ENCODE data around the gene SEC24B.

The SEC24B gene

DNA sequence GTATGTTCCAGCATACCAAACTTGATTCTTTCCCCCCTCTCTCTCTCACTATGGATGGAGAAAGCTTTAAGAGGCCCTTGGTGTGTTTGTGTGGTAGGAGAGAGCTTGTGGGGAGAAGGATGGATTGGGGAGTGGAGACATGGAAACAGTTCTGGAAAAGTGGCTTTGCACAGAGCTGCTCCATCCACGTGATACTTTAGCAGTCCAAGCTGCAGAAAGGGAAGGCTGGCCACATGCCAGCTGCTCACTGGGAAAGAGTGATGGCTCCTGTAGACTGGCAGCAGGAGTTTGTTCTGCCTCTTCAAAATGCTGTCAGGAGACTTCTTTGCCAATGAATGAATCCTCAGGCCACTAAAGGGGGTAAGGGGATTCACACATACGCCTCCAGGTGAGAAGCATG is 21.7 kb upstream of the SEC24B start:
- in situ Hi-C loops (cut with HindIII; ENCODE audit: low sequenced_read_pairs), result no loop called here
- TF ChIP-seq, protein P1, sequence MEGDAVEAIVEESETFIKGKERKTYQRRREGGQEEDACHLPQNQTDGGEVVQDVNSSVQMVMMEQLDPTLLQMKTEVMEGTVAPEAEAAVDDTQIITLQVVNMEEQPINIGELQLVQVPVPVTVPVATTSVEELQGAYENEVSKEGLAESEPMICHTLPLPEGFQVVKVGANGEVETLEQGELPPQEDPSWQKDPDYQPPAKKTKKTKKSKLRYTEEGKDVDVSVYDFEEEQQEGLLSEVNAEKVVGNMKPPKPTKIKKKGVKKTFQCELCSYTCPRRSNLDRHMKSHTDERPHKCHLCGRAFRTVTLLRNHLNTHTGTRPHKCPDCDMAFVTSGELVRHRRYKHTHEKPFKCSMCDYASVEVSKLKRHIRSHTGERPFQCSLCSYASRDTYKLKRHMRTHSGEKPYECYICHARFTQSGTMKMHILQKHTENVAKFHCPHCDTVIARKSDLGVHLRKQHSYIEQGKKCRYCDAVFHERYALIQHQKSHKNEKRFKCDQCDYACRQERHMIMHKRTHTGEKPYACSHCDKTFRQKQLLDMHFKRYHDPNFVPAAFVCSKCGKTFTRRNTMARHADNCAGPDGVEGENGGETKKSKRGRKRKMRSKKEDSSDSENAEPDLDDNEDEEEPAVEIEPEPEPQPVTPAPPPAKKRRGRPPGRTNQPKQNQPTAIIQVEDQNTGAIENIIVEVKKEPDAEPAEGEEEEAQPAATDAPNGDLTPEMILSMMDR (IDR thresholded peaks at IDR 0.05; ENCODE audit: low read depth, low read length), result no peak
- DNase-seq (ENCODE audit: low read depth, low spot score), result no peak
- H3K4me3 ChIP-seq (ENCODE audit: low read depth, low read length), result no peak overlapping the region

DNA sequence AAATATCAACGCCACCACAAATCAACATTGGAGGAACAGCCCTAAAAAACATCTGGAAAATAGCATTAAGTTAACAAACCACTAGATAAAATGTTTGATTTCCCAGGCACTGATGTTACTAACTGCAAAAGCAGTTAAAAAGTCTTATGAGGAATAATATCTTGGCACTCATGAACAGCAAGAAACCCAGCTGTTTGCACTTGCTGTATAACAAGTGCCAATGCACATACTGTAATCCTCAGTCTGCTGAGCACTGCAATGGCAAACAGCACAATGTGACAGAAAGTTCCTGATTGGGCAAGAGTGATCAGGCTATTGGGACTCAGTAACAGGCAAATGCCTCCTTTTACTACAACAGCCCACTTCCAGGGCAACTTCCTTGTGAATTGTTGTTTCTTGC is 20.8 kb upstream of the SEC24B start:
- no peak overlapping the region for H3K4me3 ChIP-seq (ENCODE audit: low read depth, low read length)
- DNase-seq (ENCODE audit: low read depth, low spot score), result no peak
- TF ChIP-seq, protein P1 (IDR thresholded peaks at IDR 0.05; ENCODE audit: low read depth, low read length), result no peak
- in situ Hi-C loops (cut with HindIII; ENCODE audit: low sequenced_read_pairs), result no loop called here

DNA sequence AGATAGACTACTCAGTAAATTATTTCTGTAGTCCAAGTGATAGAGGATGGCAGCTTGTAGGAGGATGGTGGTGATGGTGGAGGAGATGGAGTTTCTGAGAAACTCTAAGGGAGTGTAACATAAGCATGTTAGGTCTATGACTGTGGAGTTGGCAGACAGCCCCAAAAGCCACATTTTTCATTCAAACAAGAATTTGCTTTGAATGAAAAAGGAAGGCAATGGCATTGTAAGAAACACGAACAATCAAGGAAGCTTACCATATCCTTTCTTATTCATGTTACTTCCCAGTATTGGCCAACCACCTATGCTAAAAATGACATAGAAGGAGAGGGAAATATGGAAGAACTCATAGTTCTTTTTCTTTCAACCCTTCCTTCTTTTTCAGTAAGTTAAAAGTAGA is 18.7 kb upstream of the SEC24B start:
- TF ChIP-seq, protein P1 (IDR thresholded peaks at IDR 0.05; ENCODE audit: low read depth, low read length), result no peak
- DNase-seq (ENCODE audit: low read depth, low spot score), result peak; percentile 46
- H3K4me3 ChIP-seq (ENCODE audit: low read depth, low read length), result no peak overlapping the region
- in situ Hi-C loops (cut with HindIII; ENCODE audit: low sequenced_read_pairs), result no loop called here

DNA sequence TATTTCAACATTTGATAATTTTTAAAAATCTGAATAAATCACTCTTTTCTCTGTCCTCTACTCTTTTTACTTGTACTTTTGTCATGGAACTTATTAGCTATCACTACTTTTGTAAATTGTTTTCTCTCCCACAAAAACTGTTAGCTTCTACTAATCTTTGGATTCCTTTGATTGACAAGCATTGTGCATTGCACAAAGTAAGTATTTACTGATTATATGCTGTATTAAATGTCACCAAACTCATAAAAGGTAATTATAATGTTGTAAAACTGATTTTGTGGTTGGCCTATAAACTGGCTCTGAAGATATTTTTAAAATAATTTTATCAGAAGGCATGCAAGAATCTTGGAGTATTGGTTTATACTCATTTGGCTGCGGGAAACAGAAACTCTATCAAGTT is 15.0 kb upstream of the SEC24B start:
- in situ Hi-C loops (cut with HindIII; ENCODE audit: low sequenced_read_pairs), result no loop called here
- DNase-seq (ENCODE audit: low read depth, low spot score), result no peak
- TF ChIP-seq, protein P1 (IDR thresholded peaks at IDR 0.05; ENCODE audit: low read depth, low read length), result no peak
- no peak overlapping the region for H3K4me3 ChIP-seq (ENCODE audit: low read depth, low read length)

DNA sequence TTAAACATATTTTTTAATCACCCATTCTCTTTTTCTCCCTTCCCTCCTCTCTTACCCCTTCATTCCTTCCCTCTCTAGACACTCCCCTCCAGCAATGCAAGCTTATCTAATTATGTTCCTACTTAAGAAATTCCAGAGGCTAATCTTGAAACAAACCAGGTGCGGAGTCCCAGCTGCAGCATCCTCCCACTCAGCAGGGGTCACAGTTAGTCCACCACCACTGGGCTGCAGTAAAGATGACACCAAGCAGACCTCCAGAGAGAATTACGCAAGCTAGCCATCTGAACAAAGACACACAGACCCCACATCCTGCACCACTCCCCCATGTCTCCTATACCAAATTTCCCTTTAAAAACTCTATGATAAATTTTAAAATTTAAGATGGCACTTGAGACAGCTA is 13.9 kb upstream of the SEC24B start:
- no peak overlapping the region for H3K4me3 ChIP-seq (ENCODE audit: low read depth, low read length)
- in situ Hi-C loops (cut with HindIII; ENCODE audit: low sequenced_read_pairs), result no loop called here
- TF ChIP-seq, protein P1 (IDR thresholded peaks at IDR 0.05; ENCODE audit: low read depth, low read length), result no peak
- DNase-seq (ENCODE audit: low read depth, low spot score), result no peak

DNA sequence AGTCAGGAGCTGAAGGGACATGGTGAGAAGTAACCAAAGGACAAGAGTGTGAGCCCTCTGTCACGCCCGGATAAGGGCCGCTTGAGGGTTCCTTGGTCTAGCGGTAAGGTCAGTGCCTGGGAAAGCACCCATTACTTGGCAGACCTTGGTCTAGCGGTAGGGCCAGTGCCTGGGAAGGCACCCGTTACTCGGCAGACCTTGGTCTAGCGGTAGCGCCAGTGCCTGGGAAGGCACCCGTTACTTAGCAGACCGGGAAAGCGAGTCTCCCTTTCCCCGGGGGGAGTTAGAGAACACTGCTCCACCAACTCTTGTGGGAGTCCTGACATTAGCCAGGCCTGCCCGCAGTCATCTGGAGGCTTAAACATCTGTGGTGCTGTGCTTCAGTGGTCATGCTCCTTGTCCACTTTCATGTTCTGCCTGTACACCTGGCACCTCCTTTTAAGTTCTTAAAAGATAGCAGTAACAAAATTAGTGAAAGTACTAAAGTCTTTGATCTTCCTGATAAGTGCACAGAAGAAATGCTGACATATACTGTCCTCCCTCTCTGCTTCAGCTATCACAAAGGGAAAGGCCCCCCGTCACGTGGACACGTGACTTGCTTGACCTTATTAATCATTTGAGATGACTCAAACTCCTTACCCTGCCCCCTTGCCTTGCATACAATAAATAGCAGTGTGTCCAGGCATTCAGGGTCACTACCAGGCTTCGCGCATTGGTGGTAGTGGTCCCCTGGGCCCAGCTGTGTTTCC is 9.3 kb upstream of the SEC24B start:
- DNase-seq (ENCODE audit: low read depth, low spot score), result no peak
- no peak overlapping the region for H3K4me3 ChIP-seq (ENCODE audit: low read depth, low read length)
- TF ChIP-seq, protein P1 (IDR thresholded peaks at IDR 0.05; ENCODE audit: low read depth, low read length), result no peak
- in situ Hi-C loops (cut with HindIII; ENCODE audit: low sequenced_read_pairs), result no loop called here

Measured in astrocyte of the spinal cord (primary cell).